Fibroblast of skin of back (primary cell): ENCODE measurements around the gene DMAC2. TPM values are rescaled to one million over a fixed set of nuclear protein-coding genes. Genes with fewer than 3 reads are reported as not detected.
"Not testable (repeated sequence)": the region's sequence is repeated elsewhere in the genome, so short reads cannot be mapped to it uniquely, and the experiment has no call there.

Experiments used
- DNase-seq: peaks from one replicate; pipeline ENCODE4 v3.0.0-alpha.2; 2013
- polyA plus RNA-seq, 2 experiments: library from polyadenylated mRNA; unstranded; fragments of 120-200 nt; gene quantifications; one replicate each; pipeline ENCODE4 v1.2.1, GENCODE V29; 2013; ENCODE audit not compliant: insufficient read length in 2 of 2

Gene DMAC2
- 47.9 TPM for polyA plus RNA-seq (2013, experiment 1 of 2; ENCODE audit: insufficient read length)
- polyA plus RNA-seq (2013, experiment 2 of 2; ENCODE audit: insufficient read length) = 34.3 TPM

DNA sequence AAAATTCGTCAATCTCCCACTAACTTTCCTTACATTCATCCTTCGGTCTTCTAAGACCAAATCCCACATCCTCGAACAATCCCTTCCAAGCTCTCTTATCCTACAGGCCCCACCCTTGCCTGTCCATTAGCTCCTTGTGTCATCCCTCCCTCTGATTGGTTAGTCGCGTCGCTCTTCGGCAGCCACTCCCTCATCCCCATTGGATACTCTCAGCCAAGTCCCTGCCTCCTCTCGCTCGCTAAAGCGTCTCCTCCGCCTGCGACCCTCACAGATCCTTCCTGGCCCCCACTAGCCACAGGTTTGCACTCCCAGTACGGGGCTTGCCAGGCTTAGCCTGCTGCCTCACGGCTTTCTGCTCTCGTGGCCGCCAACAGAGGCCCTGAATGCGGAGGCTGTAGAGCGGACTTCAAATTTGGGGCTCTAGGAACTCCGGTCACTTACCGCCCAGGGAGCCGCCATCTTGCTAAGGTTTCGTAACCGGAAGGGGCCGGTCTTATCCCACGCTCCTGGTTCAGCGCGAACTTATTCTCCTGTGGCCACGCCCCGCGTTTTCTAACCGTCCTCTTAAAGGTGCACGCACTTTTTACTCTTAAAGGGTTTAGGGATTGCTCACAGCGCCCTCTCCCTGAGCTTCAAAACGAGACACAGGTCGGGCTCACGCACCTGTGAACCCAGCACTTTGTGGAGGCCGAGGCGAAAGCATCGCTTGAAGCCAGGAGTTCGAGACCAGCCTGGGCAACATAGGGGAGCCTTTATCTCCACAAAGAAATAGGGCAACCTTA lies at the start of gene DMAC2:
DMAC2 (minus strand) TSS at position 472 of the 782 bp plus-strand sequence; CDS start at position 459, 13 bp downstream.
- DNase-seq = peak; percentile 98

DNA sequence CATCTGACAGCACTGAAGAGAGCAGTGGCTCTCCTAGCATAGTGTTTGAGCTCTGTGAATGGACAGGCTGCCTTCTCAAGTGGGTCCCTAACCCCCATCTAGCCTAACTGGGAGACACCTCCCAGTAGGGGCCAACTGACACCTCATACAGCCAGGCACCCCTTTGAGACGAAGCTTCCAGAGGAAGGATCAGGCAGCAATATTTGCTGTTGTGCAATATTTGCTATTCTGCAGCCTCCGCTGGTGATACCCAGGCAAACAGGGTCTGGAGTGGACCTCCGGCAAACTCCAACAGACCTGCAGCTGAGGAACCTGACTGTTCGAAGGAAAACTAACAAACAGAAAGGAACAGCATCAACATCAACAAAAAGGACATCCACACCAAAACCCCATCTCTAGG lies 47.2 kb upstream of the DMAC2 start:
- not testable (repeated sequence) for DNase-seq

DNA sequence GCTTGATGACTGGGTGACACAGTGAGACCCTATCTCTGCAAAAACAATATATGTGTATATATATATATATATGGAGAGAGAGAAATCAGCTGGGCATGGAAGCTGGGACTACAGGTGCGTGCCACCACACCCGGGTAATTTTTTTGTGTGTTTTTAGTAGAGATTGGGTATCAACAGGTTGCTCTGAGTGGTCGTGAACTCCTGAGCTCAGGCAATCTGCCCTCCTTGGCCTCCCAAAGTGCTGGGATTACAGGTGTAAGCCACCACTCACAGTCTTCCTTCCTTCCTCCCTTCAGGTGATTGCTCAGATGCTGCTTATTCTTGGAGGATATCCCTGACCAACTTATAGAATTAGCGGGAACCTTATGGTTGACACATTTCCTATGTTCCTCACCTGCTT lies 45.1 kb upstream of the DMAC2 start:
- no peak for DNase-seq

DNA sequence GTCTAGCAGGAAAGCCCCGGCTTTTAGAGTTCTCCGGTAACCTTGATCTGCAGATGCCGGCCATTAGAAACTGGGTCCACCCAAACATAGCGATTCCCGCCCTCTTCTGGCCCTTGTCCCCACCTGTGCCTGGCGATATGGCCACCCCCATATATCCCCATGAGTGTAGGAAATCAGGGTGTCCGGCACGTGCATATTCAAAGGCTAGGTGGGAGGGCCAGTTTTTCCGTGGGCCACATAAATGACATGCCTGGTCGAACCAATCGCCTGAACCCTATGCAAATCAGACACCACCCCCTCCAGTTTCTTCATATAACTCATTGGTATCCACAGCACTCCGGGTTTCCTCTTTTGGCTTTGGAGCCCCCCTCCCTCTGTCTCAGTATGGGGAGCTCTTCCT lies 40.6 kb upstream of the DMAC2 start:
- no peak for DNase-seq

DNA sequence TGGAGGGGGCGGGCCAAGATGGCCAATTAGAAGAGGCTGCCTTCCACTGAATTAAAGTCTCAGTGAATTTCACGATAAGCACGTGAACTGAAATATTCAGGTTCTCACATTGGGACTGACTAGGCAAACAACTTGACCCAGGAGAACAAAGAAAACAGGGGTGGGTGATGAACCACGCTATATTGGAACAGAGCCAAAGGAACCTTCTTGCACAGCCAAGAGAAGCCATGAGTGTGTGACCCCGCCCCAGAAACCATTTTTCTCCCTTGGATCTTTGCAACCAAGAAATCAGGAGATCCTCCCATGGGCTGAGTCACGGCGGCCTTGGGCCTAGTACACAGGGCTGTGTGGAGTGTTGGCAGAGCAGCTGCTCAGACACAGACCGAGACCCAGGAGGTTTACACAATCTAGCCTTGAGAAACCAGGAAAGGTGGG lies 40.1 kb upstream of the DMAC2 start:
- DNase-seq = no peak

DNA sequence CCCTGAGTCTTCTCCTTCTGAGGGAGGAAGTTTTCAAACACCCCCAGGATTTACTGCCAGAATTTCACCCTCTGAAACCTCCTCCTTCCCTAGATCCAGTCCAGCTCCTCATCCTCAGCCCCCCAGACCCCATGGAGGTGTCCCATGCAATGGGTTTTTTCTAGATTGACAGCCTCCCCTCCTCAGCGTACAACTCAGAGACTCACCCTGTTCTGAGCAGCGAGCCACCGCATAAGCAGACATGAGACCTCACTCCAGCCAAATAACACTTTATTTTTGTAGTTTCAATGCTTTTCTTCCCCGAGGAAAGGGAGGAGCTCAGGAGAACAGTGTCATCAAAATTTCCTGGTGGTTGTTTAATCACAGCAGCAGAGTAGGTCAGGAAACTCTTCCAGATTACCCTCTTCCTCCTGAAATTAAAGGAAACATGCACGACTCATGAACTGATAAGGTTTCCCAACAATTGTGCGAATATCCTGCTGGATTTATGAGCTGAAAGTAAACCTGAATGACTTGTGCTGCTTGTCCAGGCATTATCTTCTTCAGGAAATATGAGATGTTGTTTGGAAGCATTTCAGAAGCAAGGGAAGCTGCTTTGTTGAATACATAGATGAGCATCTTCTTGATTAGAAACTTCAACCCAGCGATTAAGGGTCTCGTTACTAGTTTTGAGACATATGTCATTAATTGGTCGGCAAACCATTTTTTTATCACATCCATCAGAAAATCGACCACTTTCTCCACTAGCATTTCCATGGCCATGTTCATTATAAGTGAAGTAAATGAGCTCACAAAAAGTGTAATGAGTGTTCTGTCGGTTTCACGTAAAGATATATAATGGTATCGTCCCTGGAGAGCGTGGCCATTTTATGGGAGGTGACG lies 39.4 kb upstream of the DMAC2 start:
- no peak for DNase-seq

DNA sequence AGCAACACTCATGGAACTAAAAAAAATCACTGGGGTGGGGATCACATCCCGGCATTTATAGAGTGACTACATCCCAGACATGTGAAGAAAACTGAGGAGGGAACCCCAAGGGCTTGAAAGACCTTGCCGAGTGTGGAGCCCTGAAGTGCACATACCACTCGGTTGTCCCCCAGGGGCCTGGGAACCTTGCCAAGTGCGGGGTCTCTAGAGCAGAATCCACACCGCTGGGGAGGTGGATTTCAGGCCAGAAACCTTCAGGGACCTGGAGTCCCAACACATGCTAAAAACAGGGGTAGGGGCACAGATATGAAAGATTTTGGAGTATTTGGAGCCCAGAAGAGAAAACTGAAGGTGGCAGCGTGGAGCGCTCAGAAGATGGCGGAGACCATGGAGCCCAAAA lies 38.5 kb upstream of the DMAC2 start:
- DNase-seq = no peak

DNA sequence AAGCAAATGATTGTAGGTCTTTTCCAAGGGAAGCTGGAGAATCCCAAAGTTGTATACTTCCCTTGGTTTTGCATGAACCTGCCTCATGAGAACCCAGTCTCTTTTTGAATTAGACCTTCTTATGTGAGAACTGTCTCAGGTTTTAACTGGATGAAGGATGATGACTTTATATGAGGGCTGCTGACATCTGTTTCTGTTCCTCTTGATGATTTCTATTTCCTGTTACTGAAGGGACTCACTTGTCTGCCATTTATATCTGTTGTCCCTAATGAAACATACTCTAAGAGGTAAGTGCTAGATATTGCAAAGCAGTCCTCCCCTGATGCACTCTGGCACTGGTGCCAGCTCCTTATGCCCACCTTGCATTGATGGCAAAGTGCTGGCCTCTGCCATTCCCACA lies 36.9 kb upstream of the DMAC2 start:
- no peak for DNase-seq

DNA sequence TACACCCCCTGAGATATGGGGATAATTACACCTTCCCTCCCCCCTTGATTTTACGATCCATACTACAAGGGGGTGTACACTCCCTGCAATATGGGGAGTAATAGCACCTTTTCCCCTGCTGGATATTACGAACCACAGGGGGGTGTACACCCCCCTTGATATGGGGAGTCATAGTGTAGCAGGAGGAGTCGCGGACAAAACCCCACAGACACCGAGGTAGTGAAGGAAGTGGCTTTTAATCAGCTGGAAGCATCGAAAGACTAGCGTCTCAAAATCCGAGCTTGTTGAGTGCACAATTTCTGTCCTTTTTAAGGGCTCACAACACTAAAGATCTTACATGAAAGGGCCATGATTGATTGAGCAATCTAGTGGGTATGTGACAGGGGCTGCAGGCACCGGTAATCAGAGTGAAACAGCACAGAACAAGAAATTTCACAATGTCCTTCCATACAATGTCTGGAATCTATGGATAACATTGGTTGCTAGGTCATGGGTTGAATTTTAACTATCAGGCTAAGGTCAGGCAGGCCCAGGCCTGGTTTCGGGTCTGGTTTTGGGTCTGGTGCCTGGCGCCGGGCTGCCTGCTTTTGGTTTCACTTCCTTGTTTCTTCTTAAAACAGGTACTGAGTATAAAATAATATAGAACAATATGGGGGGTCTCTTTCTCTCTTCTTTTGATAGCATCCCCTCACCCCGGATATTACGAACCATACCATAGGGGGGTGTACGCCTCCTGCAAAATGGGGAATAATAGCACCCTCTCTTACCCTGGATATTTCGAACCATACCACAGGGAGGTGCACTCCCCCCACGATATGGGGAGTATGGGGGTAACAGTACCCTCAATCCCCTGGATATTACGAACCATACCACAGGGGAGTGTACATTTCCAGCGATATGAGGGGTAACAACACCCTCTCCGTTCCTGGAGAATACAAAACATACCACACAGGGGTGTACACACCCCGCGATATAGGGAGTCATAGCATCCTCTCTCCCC lies 23.8 kb upstream of the DMAC2 start:
- not testable (repeated sequence) for DNase-seq

DNA sequence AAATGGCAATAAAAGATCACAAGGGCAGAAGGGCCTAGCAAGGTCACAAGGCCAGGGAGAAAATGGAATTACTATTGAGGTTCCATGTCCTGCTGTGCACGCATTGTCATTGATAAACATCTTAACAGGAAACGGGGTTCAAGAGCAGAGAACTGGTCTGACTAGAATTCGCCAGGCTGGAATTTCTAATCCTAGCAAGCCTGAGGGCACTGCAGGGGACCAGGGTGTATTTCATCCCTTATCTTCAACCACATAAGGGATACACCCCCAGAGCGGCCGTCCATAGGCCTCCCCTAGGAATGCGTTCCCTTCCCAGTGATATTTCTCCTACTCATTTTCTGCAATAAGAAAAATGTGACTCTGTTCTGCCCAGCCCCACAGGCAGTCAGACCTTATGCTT lies 22.8 kb upstream of the DMAC2 start:
- DNase-seq = no peak

DNA sequence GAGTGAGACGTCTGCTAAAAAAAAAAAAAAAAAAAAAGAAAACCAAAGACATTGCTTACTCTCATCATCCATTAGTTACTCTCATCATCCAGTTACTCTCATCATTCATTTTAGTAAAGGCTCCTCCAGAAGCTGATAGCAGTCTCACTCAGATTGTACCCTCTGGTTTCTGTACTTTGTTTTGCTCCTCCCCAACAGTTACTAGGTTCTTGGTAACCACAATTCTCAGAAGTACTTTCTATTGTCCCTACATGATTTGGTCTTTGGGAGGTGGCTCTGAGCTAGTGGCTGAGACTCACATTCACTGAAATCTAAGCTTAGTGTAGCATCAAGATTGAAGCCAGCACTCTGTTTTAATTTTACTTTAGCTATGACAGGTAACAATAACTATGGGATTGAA lies 17.5 kb upstream of the DMAC2 start:
- no peak for DNase-seq

DNA sequence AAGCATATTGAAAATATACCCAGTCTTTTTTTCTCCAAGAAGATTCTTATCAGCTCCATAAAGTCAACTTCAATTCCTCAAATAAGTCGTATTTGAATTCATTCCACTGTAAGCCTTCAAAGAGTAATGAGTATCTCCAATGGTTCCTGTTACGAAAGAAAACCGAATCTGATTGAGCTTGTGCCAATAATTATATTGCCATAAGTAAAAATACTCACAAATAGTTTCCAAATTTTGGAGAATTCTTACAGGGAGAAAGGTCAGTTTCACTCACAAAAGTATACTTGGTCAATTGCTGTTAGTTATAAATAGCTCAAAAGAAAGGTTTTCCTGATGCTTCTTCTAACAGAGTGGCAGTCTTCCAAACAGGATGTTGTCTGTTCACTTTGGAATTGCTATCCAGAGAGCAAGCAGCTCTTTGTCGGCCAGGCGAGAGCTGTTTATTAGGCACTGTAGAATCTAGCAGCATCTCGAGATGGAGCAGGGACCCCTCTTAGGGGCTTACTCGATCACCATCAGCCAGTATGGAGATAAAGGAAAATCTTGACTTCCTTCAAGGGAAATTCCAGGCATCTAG lies 16.7 kb upstream of the DMAC2 start:
- DNase-seq = peak; percentile 12

DNA sequence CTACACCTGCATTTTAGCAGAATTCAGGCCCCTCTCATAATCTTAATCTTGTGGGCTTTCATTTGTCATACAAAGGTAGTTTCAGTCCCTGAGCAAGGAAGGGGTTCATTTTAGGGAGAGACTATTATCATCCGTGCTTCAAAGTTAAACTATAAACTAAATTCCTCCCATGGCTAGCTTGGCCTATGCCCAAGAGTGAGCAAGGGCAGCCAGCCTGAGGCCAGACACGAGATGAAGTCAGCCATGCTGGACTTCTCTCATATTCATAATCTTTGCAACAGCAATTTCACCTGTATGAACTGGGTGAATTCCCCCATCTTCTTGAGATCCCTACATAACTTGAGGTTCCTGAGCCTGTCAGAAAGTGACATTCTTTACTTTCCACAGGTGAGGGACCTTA lies 16.2 kb upstream of the DMAC2 start:
- DNase-seq = no peak

DNA sequence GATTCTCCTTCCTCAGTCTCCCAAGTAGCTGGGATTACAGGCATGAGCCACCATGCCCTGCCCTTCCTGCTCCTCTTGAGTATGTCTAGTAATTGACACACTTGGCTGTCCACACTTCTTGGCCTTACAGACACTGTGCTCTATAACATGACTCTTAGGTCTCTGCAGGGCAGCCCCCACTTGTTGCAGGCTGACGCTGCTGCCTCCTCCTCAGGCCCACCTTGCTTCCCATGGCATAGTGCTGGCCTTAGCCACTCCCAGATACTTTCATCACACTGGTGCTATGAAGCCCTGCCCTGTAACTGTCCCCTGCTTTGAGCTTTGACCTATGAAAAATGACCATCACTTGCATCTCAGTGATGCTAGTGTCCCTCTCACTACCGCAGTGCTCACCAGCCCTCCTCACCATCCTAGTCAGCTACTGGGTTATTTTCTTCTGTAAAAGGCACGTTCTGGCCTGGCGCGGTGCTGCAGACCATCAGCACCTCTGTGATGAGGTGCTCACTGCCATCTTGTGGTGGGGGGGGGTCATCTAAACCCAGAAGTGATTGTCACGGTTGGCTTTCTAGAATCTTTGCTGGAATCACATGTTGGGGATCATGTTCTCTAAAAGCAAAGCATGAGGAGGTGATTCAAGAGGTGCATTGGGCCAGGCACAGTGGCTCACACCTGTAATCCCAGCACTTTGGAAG lies 13.0 kb upstream of the DMAC2 start:
- DNase-seq = no peak

DNA sequence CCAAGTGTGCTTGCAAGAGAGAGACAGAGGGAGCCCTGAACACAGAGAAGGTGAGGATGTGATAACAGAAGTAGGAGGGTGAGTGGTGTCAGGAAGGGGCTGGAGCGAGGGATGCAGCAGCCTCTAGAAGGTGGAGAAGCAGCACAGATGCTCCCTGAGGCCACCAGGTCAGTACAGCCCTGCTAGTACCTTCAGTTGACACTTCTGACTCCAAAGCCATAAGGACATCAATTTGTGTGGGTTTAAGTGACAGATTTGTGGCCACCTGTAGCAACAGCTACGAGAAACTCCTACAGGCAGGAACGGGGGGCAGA lies 10.1 kb upstream of the DMAC2 start:
- no peak for DNase-seq

DNA sequence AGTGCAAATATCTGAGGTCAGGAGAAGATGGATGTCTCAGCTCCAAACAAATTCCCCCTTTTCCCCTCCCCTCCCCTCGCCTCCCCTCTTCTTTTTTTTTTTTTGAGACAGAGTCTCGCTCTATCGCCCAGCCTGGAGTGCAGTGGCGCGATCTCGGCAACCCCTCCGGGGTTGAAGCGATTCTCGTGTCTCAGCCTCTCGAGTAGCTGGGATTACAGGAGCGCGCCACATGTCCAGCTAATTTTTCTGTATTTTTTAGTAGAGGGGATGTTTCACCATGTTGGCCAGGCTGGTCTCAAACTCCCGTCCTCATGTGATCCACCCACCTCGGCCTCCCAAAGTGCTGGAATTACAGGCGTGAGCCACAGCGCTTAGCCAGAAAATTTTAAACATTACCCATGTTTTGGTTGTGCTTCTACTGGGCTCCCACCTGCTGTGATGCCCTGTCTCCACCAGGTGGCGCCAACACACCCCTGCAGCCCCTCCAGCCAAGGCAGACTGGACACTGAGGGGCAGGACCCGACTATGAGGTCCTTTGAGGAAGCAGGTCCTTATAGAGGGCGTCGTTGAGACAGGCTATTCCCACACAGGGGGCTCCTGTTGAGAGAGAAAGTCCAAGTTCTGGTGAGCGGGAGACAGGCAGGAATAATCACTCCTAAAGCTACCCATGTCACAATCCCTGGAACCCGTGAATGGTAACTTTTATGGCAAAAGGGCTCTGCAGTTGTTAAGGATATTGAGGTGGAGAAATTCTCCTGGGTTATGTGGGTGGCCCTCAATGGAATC lies 9.6 kb upstream of the DMAC2 start:
- DNase-seq = peak; percentile 62

DNA sequence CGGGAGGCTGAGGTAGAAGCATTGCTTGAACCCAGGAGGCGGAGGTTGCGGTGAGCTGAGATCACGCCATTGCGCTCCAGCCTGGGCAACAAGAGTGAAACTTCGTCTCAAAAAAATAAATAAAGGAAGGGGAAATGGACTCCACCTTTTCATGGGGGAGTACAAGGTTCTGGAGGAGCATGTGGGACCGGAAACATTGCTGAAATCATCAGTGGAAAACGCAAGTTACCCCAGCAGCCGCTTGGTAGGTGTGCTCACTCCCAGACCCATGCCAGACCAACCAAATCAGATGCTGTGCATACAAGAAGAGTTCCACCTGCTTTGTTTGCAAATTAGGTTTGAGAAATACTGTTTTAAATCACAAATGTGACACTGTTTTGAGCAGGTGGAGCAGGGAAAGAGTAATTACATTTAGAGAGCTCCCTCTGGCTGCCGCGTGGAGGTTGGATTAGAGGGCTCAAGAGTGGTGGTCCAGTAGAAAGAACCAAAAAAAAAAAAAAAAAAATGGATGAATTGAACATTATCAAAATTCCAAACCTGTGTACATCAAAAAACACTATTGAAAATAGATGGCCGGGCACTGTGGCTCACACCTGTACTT lies 8.1 kb upstream of the DMAC2 start:
- no peak for DNase-seq

DNA sequence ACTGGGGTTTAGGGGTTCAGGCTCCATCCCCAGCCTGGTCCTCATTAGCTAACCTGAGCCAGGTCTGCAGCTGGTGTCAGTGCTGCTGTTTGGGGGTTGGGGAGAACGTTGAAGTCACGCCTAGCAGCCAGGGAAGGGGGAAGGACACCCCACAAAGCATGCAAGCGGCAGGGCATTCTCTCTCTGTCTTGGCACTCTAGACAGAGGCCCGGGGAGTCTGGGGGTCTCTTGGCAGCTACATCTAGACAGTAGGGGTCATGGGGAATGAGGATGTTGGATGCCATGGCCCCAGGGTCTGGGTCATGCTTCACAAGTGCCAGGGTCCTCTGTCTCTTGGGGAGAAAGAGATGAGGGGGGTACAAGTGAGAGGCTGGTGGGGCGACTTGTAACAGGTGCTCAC lies 5.9 kb upstream of the DMAC2 start:
- no peak for DNase-seq

DNA sequence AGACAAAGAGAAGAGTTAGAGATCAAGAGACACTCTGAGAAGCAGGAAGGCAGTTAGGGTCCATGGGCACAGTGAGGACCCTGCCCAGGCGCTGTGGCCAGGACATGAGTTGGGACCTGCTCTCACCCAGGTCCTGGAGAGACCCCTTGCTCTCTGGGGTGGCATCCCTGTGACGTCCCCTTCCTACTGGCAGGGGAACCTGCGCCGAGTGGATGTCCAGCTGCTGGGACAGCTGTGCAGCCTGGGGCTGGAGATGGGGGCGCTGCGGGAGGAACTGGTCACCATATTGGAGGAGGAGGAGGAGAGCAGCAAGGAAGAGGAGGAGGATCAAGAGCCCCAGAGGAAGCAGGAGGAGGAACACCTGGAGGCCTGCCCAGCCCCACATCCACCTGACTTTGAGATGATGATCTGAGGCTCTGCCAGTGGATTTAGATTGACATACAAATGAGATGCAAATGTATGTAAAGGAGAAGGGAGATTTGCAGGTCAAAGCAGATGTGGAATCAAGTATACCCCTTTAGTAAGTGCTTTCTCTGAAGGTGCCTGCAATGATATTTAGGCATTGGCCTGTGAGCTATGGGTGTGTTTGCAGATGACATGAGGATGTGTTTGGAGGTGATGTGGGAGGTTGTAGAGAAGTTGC lies 4.2 kb upstream of the DMAC2 start:
- DNase-seq = no peak
